Brain microvascular endothelial cell (primary cell): ENCODE results near the gene CLCN1.

Experiments used
- DNase-seq: peaks from one replicate; pipeline ENCODE4 v3.0.0-alpha.2; 2020
- H3K27ac ChIP-seq: fragments of 250-450 bp; sonication (Bioruptor Pico); 2 replicates; pipeline ENCODE4 v1.5.1; 2020; ENCODE audit warnings: mild to moderate bottlenecking, moderate library complexity
- H3K27me3 ChIP-seq: fragments of 250-450 bp; sonication (Bioruptor Pico); replicated peaks from 2 replicates; pipeline ENCODE4 v1.5.1; 2020; ENCODE audit warnings: mild to moderate bottlenecking
- H3K36me3 ChIP-seq: fragments of 250-450 bp; sonication (Bioruptor Pico); replicated peaks from 2 replicates; pipeline ENCODE4 v1.5.1; 2020; ENCODE audit warnings: mild to moderate bottlenecking
- H3K4me3 ChIP-seq: 2 replicates; pipeline ENCODE4 v1.5.1; 2011; ENCODE audit warnings: low read depth, mild to moderate bottlenecking, control low read depth, low read length, moderate library complexity
- CTCF ChIP-seq: IDR thresholded peaks from 2 replicates; pipeline ENCODE4 v1.5.1; 2011; ENCODE audit warnings: low read depth, mild to moderate bottlenecking, moderate library complexity, low read length, control low read depth, inconsistent platforms; ENCODE audit errors: missing control alignments
- in situ Hi-C: cut with HindIII; loops from 2 replicates; pipeline ENCODE4 v1.10.0; 2017; ENCODE audit warnings: low sequenced_read_pairs, low pct_ligation_motif_present

The CLCN1 gene

GRCh38 chr7:143303733-143304132 lies 12.2 kb upstream of the CLCN1 start:
- H3K27ac ChIP-seq = no peak overlapping the region
- H3K36me3 ChIP-seq = peaks cover 60% of the 10 kb centered on the region
- no peak for DNase-seq
- TF ChIP-seq CTCF = no peak
- H3K4me3 ChIP-seq = no peak overlapping the region
- in situ Hi-C loops = no loop called here
- H3K27me3 ChIP-seq = no peaks in the 10 kb centered on the region

- TF ChIP-seq CTCF = no peak
- in situ Hi-C loops = no loop called here
Observed at GRCh38 chr7:143304938-143305337, 11.0 kb upstream of the CLCN1 start.

GRCh38 chr7:143305423-143306070 lies 10.4 kb upstream of the CLCN1 start:
- H3K27me3 ChIP-seq = no peaks in the 10 kb centered on the region
- peak; percentile 91 for TF ChIP-seq CTCF
- in situ Hi-C loops = no loop called here
- peak; percentile 48 for DNase-seq
- peaks cover 52% of the 10 kb centered on the region for H3K36me3 ChIP-seq
- no peak overlapping the region for H3K27ac ChIP-seq
- H3K4me3 ChIP-seq = no peak overlapping the region

More at GRCh38 chr7:143304938-143305337, 11.0 kb upstream of the CLCN1 start:
- Histone ChIP-seq H3K27ac (no peak overlapping the region), H3K36me3 (peaks cover 58% of the 10 kb centered on the region), H3K27me3 (no peaks in the 10 kb centered on the region), H3K4me3 (no peak overlapping the region)
- no peak for DNase-seq

- H3K27me3 ChIP-seq = no peaks in the 10 kb centered on the region
- no peak for DNase-seq
- in situ Hi-C loops = no loop called here
- peaks cover 38% of the 10 kb centered on the region for H3K36me3 ChIP-seq
- no peak for TF ChIP-seq CTCF
- H3K27ac ChIP-seq = no peak overlapping the region
- H3K4me3 ChIP-seq = no peak overlapping the region
Observed at GRCh38 chr7:143308632-143309031, 7.3 kb upstream of the CLCN1 start.

- no peak for TF ChIP-seq CTCF
- Histone ChIP-seq H3K27me3 (no peaks in the 10 kb centered on the region), H3K4me3 (no peak overlapping the region), H3K27ac (no peak overlapping the region), H3K36me3 (no peaks in the 10 kb centered on the region)
- in situ Hi-C loops = no loop called here
- DNase-seq = no peak
Observed at GRCh38 chr7:143314127-143314526, 1.8 kb upstream of the CLCN1 start.

GRCh38 chr7:143316492-143316891 lies 581 bp downstream of the CLCN1 start:
- Histone ChIP-seq H3K27ac (no peak overlapping the region), H3K27me3 (no peaks in the 10 kb centered on the region), H3K36me3 (no peaks in the 10 kb centered on the region), H3K4me3 (no peak overlapping the region)
- no peak for TF ChIP-seq CTCF
- in situ Hi-C loops = no loop called here
- no peak for DNase-seq
